Activated B cell treated with CpG ODN at 0.5 μM for 24 hours (primary cell): Measurements from ENCODE around the gene WHAMM. TPM values are rescaled to one million over a fixed set of nuclear protein-coding genes. Genes with fewer than 3 reads are reported as not detected.
A peak's percentile ranks its signal among the peaks of the same experiment; 100 is the strongest.

Source experiments
- ATAC-seq: fragments of 200-7000 bp; cut with Tn5 transposase; one replicate; pipeline ENCODE4 v1.10.0; 2021; ENCODE audit warnings: low read depth, mild to moderate bottlenecking, moderate library complexity
- CTCF ChIA-PET: fragments of 350-600 bp; sonication (Branson Sonifier 250); formaldehyde crosslinking; loops from one replicate; lab custom pipeline; 2021; ENCODE audit warnings: antibody characterized with exemption; lab: Charles Lee
- POLR2A ChIA-PET: fragments of 350-600 bp; sonication (Branson Sonifier 250); formaldehyde crosslinking; loops from one replicate; lab custom pipeline; 2021; ENCODE audit warnings: antibody characterized with exemption; lab: Charles Lee
- DNase-seq: peaks from one replicate; pipeline ENCODE4 v3.0.0; 2022
- H3K27ac Mint-ChIP-seq: one replicate; pipeline ENCODE4 v1.8.0; 2020; ENCODE audit warnings: mixed read lengths
- H3K27me3 Mint-ChIP-seq: one replicate; pipeline ENCODE4 v1.8.0; 2021; ENCODE audit warnings: mixed read lengths
- H3K36me3 Mint-ChIP-seq: one replicate; pipeline ENCODE4 v1.8.0; 2021; ENCODE audit warnings: low read depth, mixed read lengths
- H3K4me1 Mint-ChIP-seq: one replicate; pipeline ENCODE4 v1.8.0; 2021; ENCODE audit warnings: mixed read lengths
- H3K4me3 Mint-ChIP-seq: one replicate; pipeline ENCODE4 v1.8.0; 2020; ENCODE audit warnings: mild to moderate bottlenecking, mixed read lengths
- H3K9me3 Mint-ChIP-seq: one replicate; pipeline ENCODE4 v1.8.0; 2020; ENCODE audit warnings: mixed read lengths
- CTCF ChIP-seq: fragments of 200-600 bp; IDR thresholded peaks from one replicate; pipeline ENCODE4 v1.8.0; 2022; ENCODE audit warnings: antibody characterized with exemption, mild to moderate bottlenecking
- intact Hi-C: fragments of 100-400 bp; cut with micrococcal nuclease; formaldehyde crosslinking; loops from one replicate; pipeline ENCODE4 v1.15.1; 2024
- total RNA-seq: library from RNA; stranded (reverse); gene quantifications from 2 replicates; pipeline ENCODE4 v1.2.3, GENCODE V29; 2022

WHAMM gene
- total RNA-seq, 1 donor from 2014 or later = 18.7 TPM

- no peak for DNase-seq
- ATAC-seq = no peak
- Mint-ChIP-seq H3K4me3 (no peak overlapping the region), H3K27me3 (no peaks in the 10 kb centered on the region), H3K4me1 (peaks cover 21% of the 10 kb centered on the region), H3K27ac (no peak overlapping the region), H3K36me3 (no peaks in the 10 kb centered on the region), H3K9me3 (no peaks in the 10 kb centered on the region)
- ChIA-PET CTCF (no interaction called here), POLR2A (interaction anchor here (0.9 kb wide), 1 partner anchor 26 kb away, joined by 3 read pairs; no protein-coding TSS in a partner anchor)
- intact Hi-C loops = no loop called here
- no peak for TF ChIP-seq CTCF
Measured at GRCh38 chr15:82870727-82871320, 61.4 kb downstream of the WHAMM start.

- no peak overlapping the region for H3K4me3 Mint-ChIP-seq
- ATAC-seq (no peak), DNase-seq (no peak)
- no peak for TF ChIP-seq CTCF
- no peaks in the 10 kb centered on the region for H3K9me3 Mint-ChIP-seq
- H3K4me1 Mint-ChIP-seq = peaks cover 21% of the 10 kb centered on the region
- H3K27me3 Mint-ChIP-seq = no peaks in the 10 kb centered on the region
- ChIA-PET CTCF (no interaction called here), POLR2A (interaction anchor here (0.9 kb wide), 1 partner anchor 26 kb away, joined by 3 read pairs; no protein-coding TSS in a partner anchor)
- intact Hi-C loops = no loop called here
- no peak overlapping the region for H3K27ac Mint-ChIP-seq
- H3K36me3 Mint-ChIP-seq = no peaks in the 10 kb centered on the region
Measured at GRCh38 chr15:82871358-82871757, 61.9 kb downstream of the WHAMM start.

- Mint-ChIP-seq H3K27me3 (no peaks in the 10 kb centered on the region), H3K36me3 (no peaks in the 10 kb centered on the region), H3K4me3 (no peak overlapping the region), H3K4me1 (peaks cover 21% of the 10 kb centered on the region), H3K9me3 (no peaks in the 10 kb centered on the region), H3K27ac (peak overlapping the region; percentile 10)
- intact Hi-C loops = no loop called here
- no peak for TF ChIP-seq CTCF
- no peak for ATAC-seq
- POLR2A ChIA-PET = no interaction called here
- no peak for DNase-seq
- CTCF ChIA-PET = no interaction called here
Measured at GRCh38 chr15:82871832-82872484, 62.5 kb downstream of the WHAMM start.

GRCh38 chr15:82873000-82873680 is 63.7 kb downstream of the WHAMM start:
- DNase-seq (no peak), ATAC-seq (no peak)
- no peaks in the 10 kb centered on the region for H3K9me3 Mint-ChIP-seq
- H3K27ac Mint-ChIP-seq = no peak overlapping the region
- peaks cover 21% of the 10 kb centered on the region for H3K4me1 Mint-ChIP-seq
- TF ChIP-seq CTCF = no peak
- ChIA-PET POLR2A (no interaction called here), CTCF (no interaction called here)
- intact Hi-C loops = no loop called here
- H3K27me3 Mint-ChIP-seq = no peaks in the 10 kb centered on the region
- no peaks in the 10 kb centered on the region for H3K36me3 Mint-ChIP-seq
- H3K4me3 Mint-ChIP-seq = no peak overlapping the region

GRCh38 chr15:82874267-82874666 is 64.8 kb downstream of the WHAMM start:
- DNase-seq = no peak
- no peak overlapping the region for H3K4me3 Mint-ChIP-seq
- no peak overlapping the region for H3K27ac Mint-ChIP-seq
- no peaks in the 10 kb centered on the region for H3K9me3 Mint-ChIP-seq
- H3K4me1 Mint-ChIP-seq = peaks cover 21% of the 10 kb centered on the region
- intact Hi-C loops = no loop called here
- H3K36me3 Mint-ChIP-seq = no peaks in the 10 kb centered on the region
- CTCF ChIA-PET = no interaction called here
- ATAC-seq = no peak
- TF ChIP-seq CTCF = no peak
- POLR2A ChIA-PET = no interaction called here
- no peaks in the 10 kb centered on the region for H3K27me3 Mint-ChIP-seq
